Endothelial cell (in vitro differentiated cells): ENCODE measurements around the gene ERP27. TPM values are rescaled to one million over a fixed set of nuclear protein-coding genes. Genes with fewer than 3 reads are reported as not detected.

Source experiments
- DNase-seq: peaks from one replicate; pipeline ENCODE4 v3.0.0; 2021; ENCODE audit warnings: low spot score
- H3K27ac Mint-ChIP-seq: one replicate; pipeline ENCODE4 v1.8.0; 2021; ENCODE audit warnings: mixed read lengths, inconsistent platforms; ENCODE audit not compliant: unreplicated experiment
- H3K27me3 Mint-ChIP-seq: one replicate; pipeline ENCODE4 v1.8.0; 2021; ENCODE audit warnings: mild to moderate bottlenecking, moderate library complexity, mixed read lengths, inconsistent platforms; ENCODE audit not compliant: unreplicated experiment
- H3K36me3 Mint-ChIP-seq: one replicate; pipeline ENCODE4 v1.8.0; 2021; ENCODE audit warnings: mild to moderate bottlenecking, low read depth, mixed read lengths, inconsistent platforms; ENCODE audit not compliant: unreplicated experiment
- H3K4me1 Mint-ChIP-seq: one replicate; pipeline ENCODE4 v1.8.0; 2021; ENCODE audit warnings: mild to moderate bottlenecking, mixed read lengths, inconsistent platforms; ENCODE audit not compliant: unreplicated experiment
- H3K4me3 Mint-ChIP-seq: one replicate; pipeline ENCODE4 v1.8.0; 2021; ENCODE audit warnings: mild to moderate bottlenecking, mixed read lengths, inconsistent platforms; ENCODE audit not compliant: unreplicated experiment
- H3K9me3 Mint-ChIP-seq: one replicate; pipeline ENCODE4 v1.8.0; 2021; ENCODE audit warnings: mixed read lengths, inconsistent platforms; ENCODE audit not compliant: unreplicated experiment
- CTCF ChIP-seq: fragments of 200-600 bp; sonication (generic); IDR thresholded peaks from one replicate; pipeline ENCODE4 v1.5.0; 2021; ENCODE audit warnings: antibody characterized with exemption; ENCODE audit not compliant: unreplicated experiment
- total RNA-seq: library from RNA; stranded (reverse); fragmentation: NEBNext Ultra II Directional; extraction: Animal tissue kit (Norgen Biotek cat#: 25700); gene quantifications from one replicate; pipeline ENCODE4 v1.2.1, GENCODE V29; 2021; ENCODE audit not compliant: unreplicated experiment

ERP27 gene
- total RNA-seq, 1 donor from 2014 or later, result 0.46 TPM

GRCh38 chr12:14921218-14921617 is 17.1 kb downstream of the ERP27 start:
- Mint-ChIP-seq H3K4me3 (no peak overlapping the region), H3K27ac (no peak overlapping the region), H3K27me3 (no peaks in the 10 kb centered on the region), H3K9me3 (no peaks in the 10 kb centered on the region), H3K4me1 (no peaks in the 10 kb centered on the region), H3K36me3 (no peaks in the 10 kb centered on the region)
- no peak for DNase-seq
- no peak for TF ChIP-seq CTCF

GRCh38 chr12:14920475-14921126 is 17.7 kb downstream of the ERP27 start:
- H3K27ac Mint-ChIP-seq, result no peak overlapping the region
- peaks cover 2% of the 10 kb centered on the region for H3K27me3 Mint-ChIP-seq
- no peaks in the 10 kb centered on the region for H3K9me3 Mint-ChIP-seq
- TF ChIP-seq CTCF, result no peak
- peaks cover 4% of the 10 kb centered on the region for H3K4me1 Mint-ChIP-seq
- no peak overlapping the region for H3K4me3 Mint-ChIP-seq
- DNase-seq, result no peak
- no peaks in the 10 kb centered on the region for H3K36me3 Mint-ChIP-seq

DNA sequence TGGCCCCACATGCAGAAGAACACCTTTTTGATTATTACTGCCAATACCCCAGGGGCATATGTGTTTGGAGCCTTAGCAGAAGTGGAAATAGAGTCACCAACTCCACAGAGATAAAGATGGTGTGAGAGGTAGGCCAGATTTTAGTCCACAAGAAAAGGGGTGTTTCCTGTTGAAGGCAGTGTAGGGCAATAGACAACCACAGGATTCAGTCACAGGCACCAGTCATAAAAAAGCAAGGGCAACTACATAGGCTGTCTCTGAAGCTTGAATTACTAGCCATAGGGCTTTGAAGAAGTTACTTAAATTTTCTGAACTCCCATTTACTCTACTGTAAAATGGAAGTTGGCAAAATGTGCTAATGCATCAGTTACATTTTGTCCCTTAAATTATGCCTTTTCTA is 18.9 kb downstream of the ERP27 start:
- Mint-ChIP-seq H3K4me3 (no peak overlapping the region), H3K27me3 (peaks cover 2% of the 10 kb centered on the region), H3K27ac (no peak overlapping the region), H3K36me3 (no peaks in the 10 kb centered on the region), H3K4me1 (peaks cover 4% of the 10 kb centered on the region), H3K9me3 (no peaks in the 10 kb centered on the region)
- no peak for TF ChIP-seq CTCF
- no peak for DNase-seq

DNA sequence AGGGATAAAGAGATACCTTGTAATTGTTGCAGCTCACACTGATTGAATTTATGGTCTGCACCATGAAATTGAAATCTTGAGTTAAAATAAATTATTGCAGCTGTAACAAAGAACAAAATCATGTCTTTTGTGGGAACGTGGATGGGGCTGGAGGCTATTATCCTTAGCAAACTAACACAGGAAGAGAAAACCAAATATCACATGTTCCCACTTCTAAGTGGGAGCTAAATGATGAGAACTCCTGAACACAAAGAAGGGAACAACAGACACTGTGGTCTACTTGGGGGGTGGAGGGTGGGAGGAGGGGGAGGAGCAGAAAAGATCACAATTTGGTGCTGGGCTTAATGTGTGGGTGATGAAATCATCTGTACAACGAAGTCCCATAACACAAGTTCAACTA is 22.6 kb downstream of the ERP27 start:
- Mint-ChIP-seq H3K4me3 (no peak overlapping the region), H3K27ac (peak overlapping the region; percentile 5), H3K36me3 (no peaks in the 10 kb centered on the region), H3K9me3 (no peaks in the 10 kb centered on the region), H3K4me1 (peaks cover 6% of the 10 kb centered on the region), H3K27me3 (peaks cover 2% of the 10 kb centered on the region)
- TF ChIP-seq CTCF, result no peak
- DNase-seq, result no peak

DNA sequence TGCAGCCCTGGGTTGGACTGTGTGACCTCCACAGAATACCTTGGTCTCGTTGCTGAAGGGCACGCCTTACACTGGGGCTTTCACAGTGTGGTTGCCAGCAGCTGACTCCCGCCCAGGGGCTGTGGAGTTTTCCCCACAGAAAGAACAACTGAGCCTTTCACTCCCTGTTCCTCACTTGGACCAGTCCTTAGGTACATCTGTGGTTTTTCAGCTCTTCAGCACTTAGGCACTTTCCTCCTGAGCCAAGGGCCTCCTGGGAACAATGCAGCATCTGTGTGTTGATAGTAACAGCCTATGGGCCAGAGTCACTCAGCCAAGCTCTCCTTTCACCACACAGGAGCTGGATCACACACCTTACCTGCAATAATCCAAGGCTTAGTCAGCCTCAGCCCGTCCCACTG is 25.0 kb downstream of the ERP27 start:
- no peaks in the 10 kb centered on the region for H3K9me3 Mint-ChIP-seq
- no peak overlapping the region for H3K4me3 Mint-ChIP-seq
- H3K27ac Mint-ChIP-seq, result no peak overlapping the region
- peaks cover 8% of the 10 kb centered on the region for H3K4me1 Mint-ChIP-seq
- TF ChIP-seq CTCF, result no peak
- H3K36me3 Mint-ChIP-seq, result no peaks in the 10 kb centered on the region
- H3K27me3 Mint-ChIP-seq, result peaks cover 4% of the 10 kb centered on the region
- no peak for DNase-seq
